WTC11 (cell line): ENCODE measurements around the gene TULP1. TPM values are rescaled to one million over a fixed set of nuclear protein-coding genes. Genes with fewer than 3 reads are reported as not detected.

Experiments used
- ATAC-seq: fragments of 200-7000 bp; cut with Tn5 transposase; 2 replicates; pipeline ENCODE4 v1.10.0; 2021; ENCODE audit warnings: mild to moderate bottlenecking, moderate library complexity
- CTCF ChIA-PET: fragments of 300-600 bp; sonication (Branson Sonifier 250); formaldehyde crosslinking; loops from one replicate; lab custom pipeline; 2021; ENCODE audit warnings: antibody characterized with exemption; lab: Charles Lee
- POLR2A ChIA-PET: fragments of 350-600 bp; sonication (Branson Sonifier 250); formaldehyde crosslinking; loops from one replicate; lab custom pipeline; 2021; ENCODE audit warnings: antibody characterized with exemption; lab: Charles Lee
- DNase-seq: peaks from one replicate; pipeline ENCODE4 v3.0.0; 2021; ENCODE audit warnings: low spot score
- H3K27ac Mint-ChIP-seq: 2 replicates; pipeline ENCODE4 v1.8.0; 2021; ENCODE audit warnings: mixed read lengths
- H3K27me3 Mint-ChIP-seq: 2 replicates; pipeline ENCODE4 v1.8.0; 2021; ENCODE audit warnings: low read depth, mild to moderate bottlenecking, moderate library complexity, mixed read lengths
- H3K36me3 Mint-ChIP-seq: 2 replicates; pipeline ENCODE4 v1.8.0; 2021; ENCODE audit warnings: mixed read lengths
- H3K4me1 Mint-ChIP-seq: 2 replicates; pipeline ENCODE4 v1.8.0; 2022; ENCODE audit warnings: mixed read lengths
- H3K4me3 Mint-ChIP-seq: 2 replicates; pipeline ENCODE4 v1.8.0; 2021; ENCODE audit warnings: mild to moderate bottlenecking, moderate library complexity, mixed read lengths
- H3K9me3 Mint-ChIP-seq: 2 replicates; pipeline ENCODE4 v1.8.0; 2021; ENCODE audit warnings: mixed read lengths
- ATF6 ChIP-seq: sonication (generic); formaldehyde crosslinking; IDR thresholded peaks from 2 replicates; pipeline ENCODE4 v1.8.1; 2023; ENCODE audit warnings: mild to moderate bottlenecking, missing genetic modification reagents
- E2F5 ChIP-seq: sonication (generic); formaldehyde crosslinking; IDR thresholded peaks from 2 replicates; pipeline ENCODE4 v1.8.1; 2022; ENCODE audit warnings: mild to moderate bottlenecking, moderate library complexity, missing genetic modification reagents
- ELF4 ChIP-seq: sonication (generic); formaldehyde crosslinking; IDR thresholded peaks from 2 replicates; pipeline ENCODE4 v1.8.1; 2022; ENCODE audit warnings: low read depth, mild to moderate bottlenecking, moderate library complexity, missing genetic modification reagents
- ESRRA ChIP-seq: sonication (generic); formaldehyde crosslinking; IDR thresholded peaks from 2 replicates; pipeline ENCODE4 v1.8.1; 2022; ENCODE audit warnings: mild to moderate bottlenecking, missing genetic modification reagents, borderline replicate concordance
- FOXJ3 ChIP-seq: sonication (generic); formaldehyde crosslinking; IDR thresholded peaks from 2 replicates; pipeline ENCODE4 v1.9.0; 2021; ENCODE audit warnings: missing genetic modification reagents, mild to moderate bottlenecking, borderline replicate concordance
- FOXK1 ChIP-seq: sonication (generic); formaldehyde crosslinking; IDR thresholded peaks from 2 replicates; pipeline ENCODE4 v1.8.0; 2022; ENCODE audit warnings: mild to moderate bottlenecking, moderate library complexity, missing genetic modification reagents
- GABPB1 ChIP-seq: sonication (generic); formaldehyde crosslinking; IDR thresholded peaks from 2 replicates; pipeline ENCODE4 v1.8.1; 2023; ENCODE audit warnings: mild to moderate bottlenecking, missing genetic modification reagents
- MXD4 ChIP-seq: fragments of 250-450 bp; sonication (Bioruptor Pico); IDR thresholded peaks from 2 replicates; pipeline ENCODE4 v1.8.0; 2021; ENCODE audit warnings: mild to moderate bottlenecking, moderate library complexity, borderline replicate concordance
- NFATC4 ChIP-seq: fragments of 250-450 bp; sonication (Bioruptor Pico); IDR thresholded peaks from 2 replicates; pipeline ENCODE4 v1.9.0; 2021; ENCODE audit warnings: mild to moderate bottlenecking
- NFYB ChIP-seq: sonication (generic); formaldehyde crosslinking; conservative IDR thresholded peaks from 2 replicates; pipeline ENCODE4 v1.8.0; 2022; ENCODE audit warnings: low read depth, missing genetic modification reagents
- NR2C2 ChIP-seq: sonication (generic); formaldehyde crosslinking; IDR thresholded peaks from 2 replicates; pipeline ENCODE4 v1.8.0; 2022; ENCODE audit warnings: mild to moderate bottlenecking, missing genetic modification reagents
- PRRX2 ChIP-seq: fragments of 250-450 bp; sonication (Bioruptor Pico); IDR thresholded peaks from 2 replicates; pipeline ENCODE4 v1.8.0; 2021; ENCODE audit warnings: mild to moderate bottlenecking
- SMAD3 ChIP-seq: sonication (generic); formaldehyde crosslinking; IDR thresholded peaks from 2 replicates; pipeline ENCODE4 v1.8.0; 2022; ENCODE audit warnings: missing genetic modification reagents, mild to moderate bottlenecking, borderline replicate concordance
- SOX15 ChIP-seq: fragments of 250-450 bp; sonication (Bioruptor Pico); IDR thresholded peaks from 2 replicates; pipeline ENCODE4 v1.9.0; 2021; ENCODE audit warnings: mild to moderate bottlenecking
- SP1 ChIP-seq: sonication (generic); formaldehyde crosslinking; conservative IDR thresholded peaks from 2 replicates; pipeline ENCODE4 v1.8.1; 2022; ENCODE audit warnings: missing genetic modification reagents
- TEAD4 ChIP-seq: sonication (generic); formaldehyde crosslinking; IDR thresholded peaks from 2 replicates; pipeline ENCODE4 v1.8.0; 2022; ENCODE audit warnings: mild to moderate bottlenecking, missing genetic modification reagents
- TP53 ChIP-seq: sonication (generic); formaldehyde crosslinking; IDR thresholded peaks from 2 replicates; pipeline ENCODE4 v1.8.1; 2023; ENCODE audit warnings: mild to moderate bottlenecking, missing genetic modification reagents
- USF2 ChIP-seq: sonication (generic); formaldehyde crosslinking; IDR thresholded peaks from 2 replicates; pipeline ENCODE4 v1.8.1; 2023; ENCODE audit warnings: mild to moderate bottlenecking, missing genetic modification reagents, moderate library complexity
- ZBTB21 ChIP-seq: sonication (generic); formaldehyde crosslinking; IDR thresholded peaks from 2 replicates; pipeline ENCODE4 v1.8.1; 2023; ENCODE audit warnings: mild to moderate bottlenecking, missing genetic modification reagents, borderline replicate concordance
- ZNF219 ChIP-seq: sonication (generic); formaldehyde crosslinking; IDR thresholded peaks from 2 replicates; pipeline ENCODE4 v1.8.0; 2023; ENCODE audit warnings: missing genetic modification reagents, mild to moderate bottlenecking, borderline replicate concordance
- ZNF671 ChIP-seq: fragments of 250-450 bp; sonication (Bioruptor Pico); IDR thresholded peaks from 2 replicates; pipeline ENCODE4 v1.8.0; 2021; ENCODE audit warnings: mild to moderate bottlenecking
- total RNA-seq: library from RNA; stranded (reverse); gene quantifications from 3 replicates; pipeline ENCODE4 v1.2.3, GENCODE V29; 2021
- TF ChIP-seq, protein P1 (sequence below): sonication (generic); formaldehyde crosslinking; IDR thresholded peaks from 2 replicates; pipeline ENCODE4 v1.8.1; 2022; ENCODE audit warnings: missing genetic modification reagents, borderline replicate concordance
- TF ChIP-seq, protein P2 (sequence below): sonication (generic); formaldehyde crosslinking; IDR thresholded peaks from 2 replicates; pipeline ENCODE4 v1.8.1; 2023; ENCODE audit warnings: mild to moderate bottlenecking, missing genetic modification reagents, moderate library complexity

TULP1 gene
- total RNA-seq, 1 experiment from 2014 or later = 2.9 TPM

DNA sequence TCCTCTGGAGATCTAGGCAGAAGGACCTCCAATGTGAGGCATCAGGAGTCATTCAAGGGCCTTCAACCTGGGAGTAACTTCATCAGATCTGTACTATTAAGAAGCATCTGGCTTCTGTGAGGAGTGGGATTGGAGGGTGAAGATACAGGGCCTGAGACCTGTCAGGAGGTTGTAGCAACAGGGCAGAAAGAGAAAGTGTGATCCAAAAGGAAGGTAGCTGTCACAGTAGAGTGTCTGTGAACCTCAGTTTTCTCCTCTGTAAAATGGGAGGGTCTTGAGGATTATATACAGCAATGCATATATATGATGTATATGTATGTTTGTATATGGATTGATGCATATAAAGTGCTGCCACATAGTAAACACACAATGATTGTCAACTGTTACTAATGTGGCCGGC is 47.0 kb downstream of the TULP1 start (continued):
- TF ChIP-seq NFYB (no peak), ELF4 (CRISPR knock-in tag) (no peak), ZNF671 (CRISPR knock-in tag) (no peak), PRRX2 (CRISPR knock-in tag) (no peak), ZBTB21 (CRISPR knock-in tag) (no peak), FOXJ3 (CRISPR knock-in tag) (no peak)

DNA sequence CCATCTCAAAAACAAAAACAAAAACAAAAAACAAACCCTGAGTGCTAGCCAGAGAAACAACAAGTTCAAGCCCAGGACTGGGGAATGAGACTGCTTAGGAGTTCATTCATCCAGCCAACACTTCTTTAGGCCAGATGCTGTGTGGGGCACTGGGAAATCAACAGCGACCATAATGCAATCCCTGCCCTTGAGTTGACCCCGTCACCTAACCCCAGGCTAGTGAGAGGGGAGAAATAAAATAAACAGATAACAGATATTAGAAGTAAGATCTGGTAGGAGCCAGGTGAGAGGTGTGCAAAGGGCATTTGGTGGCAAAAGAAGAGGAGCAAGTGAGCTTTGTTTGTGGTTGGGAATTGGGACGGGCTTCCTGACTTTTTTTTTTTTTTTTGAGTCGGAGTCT is 49.4 kb downstream of the TULP1 start:
- ChIA-PET CTCF (interaction anchor here (1.1 to 1.2 kb wide), 2 partner anchors 121 to 160 kb away, joined by 3 to 5 read pairs; partner anchors contain the start of gene PPARD), POLR2A (no interaction called here)
- H3K27me3 Mint-ChIP-seq = peaks cover 7% of the 10 kb centered on the region; the same call in 1 of the 2 replicates
- H3K4me1 Mint-ChIP-seq = peaks cover 6% of the 10 kb centered on the region
- TF ChIP-seq ELF4 (CRISPR knock-in tag) = no peak
- no peak for TF ChIP-seq MXD4 (CRISPR knock-in tag)
- TF ChIP-seq, protein P1, sequence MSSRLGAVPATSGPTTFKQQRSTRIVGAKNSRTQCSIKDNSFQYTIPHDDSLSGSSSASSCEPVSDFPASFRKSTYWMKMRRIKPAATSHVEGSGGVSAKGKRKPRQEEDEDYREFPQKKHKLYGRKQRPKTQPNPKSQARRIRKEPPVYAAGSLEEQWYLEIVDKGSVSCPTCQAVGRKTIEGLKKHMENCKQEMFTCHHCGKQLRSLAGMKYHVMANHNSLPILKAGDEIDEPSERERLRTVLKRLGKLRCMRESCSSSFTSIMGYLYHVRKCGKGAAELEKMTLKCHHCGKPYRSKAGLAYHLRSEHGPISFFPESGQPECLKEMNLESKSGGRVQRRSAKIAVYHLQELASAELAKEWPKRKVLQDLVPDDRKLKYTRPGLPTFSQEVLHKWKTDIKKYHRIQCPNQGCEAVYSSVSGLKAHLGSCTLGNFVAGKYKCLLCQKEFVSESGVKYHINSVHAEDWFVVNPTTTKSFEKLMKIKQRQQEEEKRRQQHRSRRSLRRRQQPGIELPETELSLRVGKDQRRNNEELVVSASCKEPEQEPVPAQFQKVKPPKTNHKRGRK (CRISPR knock-in tag) = no peak
- no peak for TF ChIP-seq NR2C2 (CRISPR knock-in tag)
- TF ChIP-seq NFYB = no peak
- no peak for TF ChIP-seq NFATC4 (CRISPR knock-in tag)
- no peak for TF ChIP-seq ZNF219 (CRISPR knock-in tag)
- TF ChIP-seq SP1 (CRISPR knock-in tag) = no peak
- TF ChIP-seq TP53 (CRISPR knock-in tag) = no peak
- no peak for TF ChIP-seq TEAD4 (CRISPR knock-in tag)
- no peak for TF ChIP-seq SOX15 (CRISPR knock-in tag)
- TF ChIP-seq, protein P2, sequence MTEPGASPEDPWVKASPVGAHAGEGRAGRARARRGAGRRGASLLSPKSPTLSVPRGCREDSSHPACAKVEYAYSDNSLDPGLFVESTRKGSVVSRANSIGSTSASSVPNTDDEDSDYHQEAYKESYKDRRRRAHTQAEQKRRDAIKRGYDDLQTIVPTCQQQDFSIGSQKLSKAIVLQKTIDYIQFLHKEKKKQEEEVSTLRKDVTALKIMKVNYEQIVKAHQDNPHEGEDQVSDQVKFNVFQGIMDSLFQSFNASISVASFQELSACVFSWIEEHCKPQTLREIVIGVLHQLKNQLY (CRISPR knock-in tag) = no peak
- no peak for TF ChIP-seq FOXK1 (CRISPR knock-in tag)
- TF ChIP-seq GABPB1 (CRISPR knock-in tag) = no peak
- TF ChIP-seq ATF6 (CRISPR knock-in tag) = no peak
- TF ChIP-seq ESRRA (CRISPR knock-in tag) = no peak
- TF ChIP-seq SMAD3 (CRISPR knock-in tag) = no peak
- TF ChIP-seq E2F5 (CRISPR knock-in tag) = no peak
- no peak for TF ChIP-seq USF2 (CRISPR knock-in tag)
- DNase-seq = no peak
- no peaks in the 10 kb centered on the region for H3K9me3 Mint-ChIP-seq
- H3K36me3 Mint-ChIP-seq = peaks cover 41% of the 10 kb centered on the region
- ATAC-seq = no peak
- no peak overlapping the region for H3K4me3 Mint-ChIP-seq
- no peak overlapping the region for H3K27ac Mint-ChIP-seq
